ENCODE measurements around the gene MAP3K7. TPM values are rescaled to one million over a fixed set of nuclear protein-coding genes. Genes with fewer than 3 reads are reported as not detected.

The MAP3K7 gene
- total RNA-seq, 1 donor from 2014 or later, result 18.3 TPM

GRCh38 chr6:90502866-90503407 lies 83.9 kb downstream of the MAP3K7 start:
- Histone ChIP-seq H3K36me3 (no peaks in the 10 kb centered on the region), H3K27me3 (no peaks in the 10 kb centered on the region), H3K27ac (no peak overlapping the region), H3K9me3 (no peaks in the 10 kb centered on the region), H3K4me1 (no peaks in the 10 kb centered on the region), H3K4me3 (no peak overlapping the region)
- DNase-seq (ENCODE audit: low spot score in 2 of 2), result no peak
- intact Hi-C loops (cut with DNase I), result no loop called here
- TF ChIP-seq CTCF (IDR thresholded peaks at IDR 0.05), result no peak

GRCh38 chr6:90502381-90502780 lies 84.5 kb downstream of the MAP3K7 start:
- no peak for DNase-seq (ENCODE audit: low spot score in 2 of 2)
- H3K9me3 ChIP-seq, result no peaks in the 10 kb centered on the region
- TF ChIP-seq CTCF (IDR thresholded peaks at IDR 0.05), result no peak
- intact Hi-C loops (cut with DNase I), result no loop called here
- no peaks in the 10 kb centered on the region for H3K4me1 ChIP-seq
- H3K36me3 ChIP-seq, result no peaks in the 10 kb centered on the region
- H3K4me3 ChIP-seq, result no peak overlapping the region
- no peaks in the 10 kb centered on the region for H3K27me3 ChIP-seq
- H3K27ac ChIP-seq, result no peak overlapping the region

GRCh38 chr6:90500458-90500857 lies 86.4 kb downstream of the MAP3K7 start:
- Histone ChIP-seq H3K27ac (no peak overlapping the region), H3K4me3 (no peak overlapping the region), H3K27me3 (no peaks in the 10 kb centered on the region), H3K36me3 (no peaks in the 10 kb centered on the region), H3K4me1 (no peaks in the 10 kb centered on the region), H3K9me3 (no peaks in the 10 kb centered on the region)
- no peak for DNase-seq (ENCODE audit: low spot score in 2 of 2)
- TF ChIP-seq CTCF (IDR thresholded peaks at IDR 0.05), result no peak
- intact Hi-C loops (cut with DNase I), result no loop called here

GRCh38 chr6:90497411-90497810 lies 89.5 kb downstream of the MAP3K7 start:
- Histone ChIP-seq H3K4me1 (no peaks in the 10 kb centered on the region), H3K9me3 (no peaks in the 10 kb centered on the region), H3K36me3 (no peaks in the 10 kb centered on the region), H3K27me3 (no peaks in the 10 kb centered on the region), H3K4me3 (no peak overlapping the region), H3K27ac (no peak overlapping the region)
- intact Hi-C loops (cut with DNase I), result no loop called here
- no peak for TF ChIP-seq CTCF (IDR thresholded peaks at IDR 0.05)
- DNase-seq (ENCODE audit: low spot score in 2 of 2), result no peak

GRCh38 chr6:90496258-90497016 lies 90.4 kb downstream of the MAP3K7 start:
- Histone ChIP-seq H3K36me3 (no peaks in the 10 kb centered on the region), H3K9me3 (no peaks in the 10 kb centered on the region), H3K4me3 (no peak overlapping the region), H3K27ac (no peak overlapping the region), H3K27me3 (no peaks in the 10 kb centered on the region), H3K4me1 (no peaks in the 10 kb centered on the region)
- intact Hi-C loops (cut with DNase I), result no loop called here
- no peak for TF ChIP-seq CTCF (IDR thresholded peaks at IDR 0.05)
- no peak for DNase-seq (ENCODE audit: low spot score in 2 of 2)

Measured in ascending aorta (tissue), 2 donors.